OCI-LY7 (cell line): ENCODE measurements around the gene DLX5. TPM values are rescaled to one million over a fixed set of nuclear protein-coding genes. Genes with fewer than 3 reads are reported as not detected.

ENCODE experiments used
- BruUV-seq: library from RNA; stranded (reverse); fragments of 400-500 nt; replicated peaks from 2 replicates; lab custom pipeline; 2021; lab: Mats Ljungman, UMichigan
- CTCF ChIA-PET: fragments of 300-600 bp; sonication (Branson Sonifier 250); formaldehyde crosslinking; loops from one replicate; lab custom pipeline; 2022; ENCODE audit warnings: antibody characterized with exemption; ENCODE audit not compliant: unreplicated experiment; lab: Charles Lee
- POLR2A ChIA-PET: fragments of 300-600 bp; sonication (Branson Sonifier 250); formaldehyde crosslinking; loops from one replicate; lab custom pipeline; 2022; ENCODE audit warnings: antibody characterized with exemption; lab: Charles Lee
- DNase-seq: peaks from one replicate; pipeline ENCODE4 v3.0.0-alpha.2; 2015; ENCODE audit warnings: low spot score
- H2AFZ ChIP-seq: fragments of 200-600 bp; sonication (generic), shearing (Covaris generic); 2 replicates; pipeline ENCODE4 v1.6.1; 2014; ENCODE audit warnings: mild to moderate bottlenecking, antibody characterized with exemption, low read length, moderate library complexity
- H3K27ac ChIP-seq: fragments of 200-600 bp; sonication (generic); 2 replicates; pipeline ENCODE4 v1.5.1; 2014; ENCODE audit warnings: mixed run types, low read depth, mild to moderate bottlenecking, moderate library complexity, low read length, inconsistent platforms; ENCODE audit not compliant: poor library complexity, severe bottlenecking
- H3K36me3 ChIP-seq: fragments of 200-600 bp; sonication (generic); 2 replicates; pipeline ENCODE4 v1.6.1; 2014; ENCODE audit warnings: mild to moderate bottlenecking, antibody characterized with exemption, low read length, moderate library complexity, mixed read lengths; ENCODE audit not compliant: insufficient read depth
- H3K4me1 ChIP-seq: fragments of 200-600 bp; sonication (generic); 2 replicates; pipeline ENCODE4 v1.5.1; 2014; ENCODE audit warnings: mild to moderate bottlenecking, low read length; ENCODE audit not compliant: insufficient read depth, poor library complexity, severe bottlenecking
- H3K4me2 ChIP-seq: fragments of 200-600 bp; sonication (generic); 2 replicates; pipeline ENCODE4 v1.6.1; 2014; ENCODE audit warnings: mild to moderate bottlenecking, low read length
- H3K4me3 ChIP-seq: fragments of 200-600 bp; sonication (generic); 2 replicates; pipeline ENCODE4 v1.5.1; 2014; ENCODE audit warnings: mild to moderate bottlenecking, low read depth, low read length; ENCODE audit not compliant: poor library complexity, severe bottlenecking
- H3K79me2 ChIP-seq: fragments of 200-600 bp; sonication (generic); 2 replicates; pipeline ENCODE4 v1.6.1; 2016; ENCODE audit warnings: low read depth, mild to moderate bottlenecking, low read length, moderate library complexity, mixed read lengths; ENCODE audit not compliant: insufficient read depth
- H3K9me2 ChIP-seq: fragments of 200-600 bp; sonication (generic); 2 replicates; pipeline ENCODE4 v1.6.1; 2016; ENCODE audit warnings: mild to moderate bottlenecking, low read length, mixed read lengths; ENCODE audit not compliant: insufficient read depth
- H3K9me3 ChIP-seq: fragments of 200-600 bp; sonication (generic); 2 replicates; pipeline ENCODE4 v1.6.1; 2014; ENCODE audit warnings: mild to moderate bottlenecking, mixed run types, low read length, mixed read lengths
- H4K20me1 ChIP-seq: fragments of 200-600 bp; sonication (generic); 2 replicates; pipeline ENCODE4 v1.6.1; 2014; ENCODE audit warnings: mild to moderate bottlenecking, antibody characterized with exemption, low read length, moderate library complexity, mixed read lengths; ENCODE audit not compliant: insufficient read depth
- CTCF ChIP-seq: fragments of 200-600 bp; sonication (generic); conservative IDR thresholded peaks from 2 replicates; pipeline ENCODE4 v1.5.1; 2014; ENCODE audit warnings: mild to moderate bottlenecking, antibody characterized with exemption, low read length, moderate library complexity, mixed read lengths
- EZH2phosphoT487 ChIP-seq: fragments of 200-600 bp; sonication (generic); IDR thresholded peaks from 2 replicates; pipeline ENCODE4 v1.6.1; 2018; ENCODE audit warnings: low read depth, borderline replicate concordance, mild to moderate bottlenecking, mixed run types, antibody characterized with exemption, low read length, moderate library complexity, mixed read lengths
- intact Hi-C: fragments of 100-400 bp; cut with micrococcal nuclease; formaldehyde crosslinking; loops from one replicate; pipeline ENCODE4 v1.10.0; 2022; ENCODE audit not compliant: unreplicated experiment
- total RNA-seq, 2 experiments: library from RNA; depleted of rRNA in 1 of 2; stranded (reverse); fragments of >200 nt in 1 of 2; shearing (Covaris generic) in 1 of 2; gene quantifications; 2 replicates each; pipeline ENCODE4 v1.2.3, GENCODE V29; 2014 to 2022

DLX5 gene
- total RNA-seq, 2 experiments from 2014 or later: not detected

- DNase-seq: no peak
- H3K4me1 ChIP-seq: no peaks in the 10 kb centered on the region
- no peaks in the 10 kb centered on the region for H4K20me1 ChIP-seq
- CTCF ChIA-PET: no interaction called here
- H3K27ac ChIP-seq: no peak overlapping the region
- intact Hi-C loops: no loop called here
- BruUV-seq: no TSS peak
- POLR2A ChIA-PET: no interaction called here
- no peaks in the 10 kb centered on the region for H3K9me2 ChIP-seq
- H3K4me3 ChIP-seq: no peak overlapping the region
- no peaks in the 10 kb centered on the region for H3K9me3 ChIP-seq
- H2AFZ ChIP-seq: no peak overlapping the region
- TF ChIP-seq EZH2phosphoT487 (no peak), CTCF (no peak)
- H3K36me3 ChIP-seq: no peaks in the 10 kb centered on the region
- no peaks in the 10 kb centered on the region for H3K79me2 ChIP-seq
- H3K4me2 ChIP-seq: no peak overlapping the region
Observed at GRCh38 chr7:97001221-97001620, 23.4 kb downstream of the DLX5 start.

GRCh38 chr7:96998744-96999143, 25.9 kb downstream of the DLX5 start:
- TF ChIP-seq CTCF (no peak), EZH2phosphoT487 (no peak)
- Histone ChIP-seq H3K27ac (no peak overlapping the region), H4K20me1 (no peaks in the 10 kb centered on the region), H3K9me2 (no peaks in the 10 kb centered on the region), H3K79me2 (no peaks in the 10 kb centered on the region), H3K9me3 (no peaks in the 10 kb centered on the region), H3K4me2 (no peak overlapping the region), H3K4me1 (no peaks in the 10 kb centered on the region), H3K36me3 (no peaks in the 10 kb centered on the region), H3K4me3 (no peak overlapping the region), H2AFZ (no peak overlapping the region)
- ChIA-PET CTCF (no interaction called here), POLR2A (no interaction called here)
- DNase-seq: no peak
- intact Hi-C loops: no loop called here
- no TSS peak for BruUV-seq

- Histone ChIP-seq H3K4me1 (no peaks in the 10 kb centered on the region), H3K36me3 (no peaks in the 10 kb centered on the region), H3K9me3 (no peaks in the 10 kb centered on the region), H3K27ac (no peak overlapping the region), H4K20me1 (no peaks in the 10 kb centered on the region), H3K4me3 (no peak overlapping the region), H3K9me2 (no peaks in the 10 kb centered on the region), H2AFZ (no peak overlapping the region), H3K79me2 (no peaks in the 10 kb centered on the region), H3K4me2 (no peak overlapping the region)
- TF ChIP-seq CTCF (no peak), EZH2phosphoT487 (no peak)
- POLR2A ChIA-PET: no interaction called here
- no peak for DNase-seq
- CTCF ChIA-PET: no interaction called here
- BruUV-seq: no TSS peak
- intact Hi-C loops: no loop called here
Observed at GRCh38 chr7:96998333-96998732, 26.3 kb downstream of the DLX5 start.
